Pancreas (tissue), 10 donors: ENCODE measurements around the gene UPK3A. TPM values are rescaled to one million over a fixed set of nuclear protein-coding genes. Genes with fewer than 3 reads are reported as not detected.

ENCODE experiments used
- ATAC-seq, 4 donors: fragments of 200-7000 bp; cut with Tn5 transposase; one replicate each; pipeline versions ENCODE4 v1.8.0 to v1.9.1; 2020; ENCODE audit warnings: mild to moderate bottlenecking in 4 of 4, moderate library complexity in 4 of 4
- DNase-seq, 6 donors: peaks; one replicate each; pipeline ENCODE4 v3.0.0-alpha.2; 2020
- FAIRE-seq: peaks from 2 replicates; lab custom pipeline; 2012; peaks lifted over from hg19 to GRCh38; lab: Jason Lieb, UNC
- H3K27ac ChIP-seq, 4 donors: fragments of 200-600 bp; sonication (generic); 1 replicate in 3 of 4; 2 replicates in 1 of 4; pipeline versions ENCODE4 v1.5.0 to v1.8.0; 2020
- H3K27me3 ChIP-seq, 4 donors: fragments of 200-600 bp; one replicate each; pipeline ENCODE4 v1.8.0; 2021
- H3K36me3 ChIP-seq, 3 donors: fragments of 200-600 bp; sonication (generic) in 1 of 3; one replicate each; pipeline versions ENCODE4 v1.5.0 to v1.8.0; 2020 to 2021
- H3K4me1 ChIP-seq, 3 donors: fragments of 200-600 bp; one replicate each; pipeline ENCODE4 v1.8.0; 2021
- H3K4me3 ChIP-seq, 4 donors: fragments of 200-600 bp; sonication (generic) in 2 of 4; one replicate each; pipeline versions ENCODE4 v1.5.0 to v1.8.0; 2020 to 2021
- H3K9me3 ChIP-seq, 4 donors: fragments of 200-600 bp; one replicate each; pipeline ENCODE4 v1.8.0; 2021
- CTCF ChIP-seq, 4 donors: fragments of 200-600 bp; sonication (generic) in 3 of 4; IDR thresholded peaks; one replicate each; pipeline versions ENCODE4 v1.5.0 to v1.8.0; 2021; ENCODE audit warnings: antibody characterized with exemption in 4 of 4
- WGBS, 2 donors: extraction: QIAGEN DNeasy Blood & Tissue Kit; methylation state at CpG; one replicate each; pipeline ENCODE4 v1.1.7; 2013; 5-methylcytosine and 5-hydroxymethylcytosine counted together
- intact Hi-C, 3 donors: fragments of 100-400 bp; cut with DNase I; formaldehyde crosslinking; loops; one replicate each; pipeline versions ENCODE4 v1.11.1 to v1.14.2; 2022
- polyA plus RNA-seq, 2 donors: library from polyadenylated mRNA; stranded (reverse); fragments of 200-250 nt; gene quantifications; one replicate each; pipeline ENCODE4 v1.2.3, GENCODE V29; 2013
- total RNA-seq, 6 donors: library from RNA; stranded (reverse); fragmentation: NEBNext Ultra II Directional in 4 of 6; extraction: Animal tissue kit (Norgen Biotek cat#: 25700) in 4 of 6; gene quantifications; one replicate each; pipeline versions ENCODE4 v1.2.1 to v1.2.4, GENCODE V29; 2021 to 2023
- donor health status: healthy with polysubstance abuse.
- donor health status: DM: no; HTN: no; CAD: no; lungs with moderate emphysema.
- donor health status: DM: no; HTN: no; CAD: no.
- donor health status: control.
- donor health status: control.
- donor health status: Bipolar disorder and iron deficiency.
- donor health status: DM: yes; HTN: yes; CAD: no.
- donor health status: DM: no; HTN: no; CAD: no.
- donor health status: DM: no; HTN: no; CAD: no.
- donor health status: DM: yes; HTN: yes; CAD: no.

The UPK3A gene
- total and polyA plus RNA-seq, 8 donors = 0.21 TPM; not detected in 7

GRCh38 chr22:45341498-45341897 lies 56.7 kb downstream of the UPK3A start:
- Histone ChIP-seq H3K27me3 (no peaks in the 10 kb centered on the region), H3K36me3 (peaks cover 0 to 24% (median 0%) of the 10 kb centered on the region in 3 donors), H3K4me3 (no peak overlapping the region), H3K4me1 (no peaks in the 10 kb centered on the region), H3K27ac (no peak overlapping the region), H3K9me3 (no peaks in the 10 kb centered on the region)
- FAIRE-seq = no peak
- intact Hi-C loops = no loop called here
- DNase-seq = no peak
- TF ChIP-seq CTCF (IDR thresholded peaks at IDR 0.05) = no peak
- no peak for ATAC-seq
- 82 to 89% methylated on average over 6 of the region's 6 CpGs for WGBS, 2 donors

GRCh38 chr22:45343143-45343542 lies 58.4 kb downstream of the UPK3A start:
- FAIRE-seq (no peak), ATAC-seq (no peak), DNase-seq (no peak)
- intact Hi-C loops = no loop called here
- Histone ChIP-seq H3K36me3 (peaks cover 0 to 24% (median 0%) of the 10 kb centered on the region in 3 donors), H3K9me3 (no peaks in the 10 kb centered on the region), H3K27me3 (no peaks in the 10 kb centered on the region), H3K27ac (no peak overlapping the region), H3K4me3 (no peak overlapping the region), H3K4me1 (no peaks in the 10 kb centered on the region)
- no peak for TF ChIP-seq CTCF (IDR thresholded peaks at IDR 0.05)
- 94 to 95% methylated on average over 8 of the region's 8 CpGs for WGBS, 2 donors

GRCh38 chr22:45344334-45344733 lies 59.6 kb downstream of the UPK3A start:
- H3K36me3 ChIP-seq = peaks cover 0 to 24% (median 0%) of the 10 kb centered on the region in 3 donors
- H3K9me3 ChIP-seq = no peaks in the 10 kb centered on the region
- H3K27me3 ChIP-seq = no peaks in the 10 kb centered on the region
- intact Hi-C loops = no loop called here
- H3K4me1 ChIP-seq = no peaks in the 10 kb centered on the region
- no peak for TF ChIP-seq CTCF (IDR thresholded peaks at IDR 0.05)
- H3K27ac ChIP-seq = no peak overlapping the region
- ATAC-seq (peak in 1 of 4 donors; percentile 37), DNase-seq (no peak), FAIRE-seq (no peak)
- H3K4me3 ChIP-seq = no peak overlapping the region
- WGBS, 2 donors = 76 to 77% methylated on average over 5 of the region's 5 CpGs

Other genes starting within 250 kb of the UPK3A start
- 10 to 100 TPM; 27.0 to 35.2 (median 28.2) TPM for gene NUP50, start 121.0 kb upstream of the UPK3A start, total RNA-seq
- 10 to 100 TPM; 11.8 to 15.9 TPM for gene NUP50, start 121.0 kb upstream of the UPK3A start, polyA plus RNA-seq
- gene KIAA0930, start 44.1 kb upstream of the UPK3A start, total RNA-seq = 10 to 100 TPM; 14.6 to 36.8 (median 24.1) TPM
- gene KIAA0930, start 44.1 kb upstream of the UPK3A start, polyA plus RNA-seq = 10 to 100 TPM; 18.1 TPM
- 10 to 100 TPM in 2 of 6 donors, 1 to 10 TPM in 4; 7.1 to 25.4 (median 8.2) TPM for gene FAM118A, start 25.0 kb downstream of the UPK3A start, total RNA-seq
- gene FAM118A, start 25.0 kb downstream of the UPK3A start, polyA plus RNA-seq = 100 to 1,000 TPM in 1 of 2 donors, 10 to 100 TPM in 1; 19.0 to 127 TPM
- gene SMC1B, start 128.7 kb downstream of the UPK3A start, total RNA-seq = under 1 TPM in 1 of 6 donors, not detected in 5; 0.06 TPM
- gene SMC1B, start 128.7 kb downstream of the UPK3A start, polyA plus RNA-seq = not detected
- gene RIBC2, start 128.7 kb downstream of the UPK3A start, total RNA-seq = 1 to 10 TPM in 1 of 6 donors, under 1 TPM in 4, not detected in 1; 0.12 to 1.7 (median 0.29) TPM
- gene RIBC2, start 128.7 kb downstream of the UPK3A start, polyA plus RNA-seq = under 1 TPM in 1 of 2 donors, not detected in 1; 0.54 TPM
- gene FBLN1, start 217.9 kb downstream of the UPK3A start, total RNA-seq = 100 to 1,000 TPM in 1 of 6 donors, 10 to 100 TPM in 5; 12.0 to 114 (median 44.5) TPM
- 10 to 100 TPM; 12.0 to 14.8 TPM for gene FBLN1, start 217.9 kb downstream of the UPK3A start, polyA plus RNA-seq